Heart left ventricle (tissue), 16 donors: ENCODE measurements around the gene RPS23. TPM values are rescaled to one million over a fixed set of nuclear protein-coding genes. Genes with fewer than 3 reads are reported as not detected.

Experiments used
- ATAC-seq, 4 donors: fragments of 200-7000 bp; cut with Tn5 transposase; one replicate each; pipeline ENCODE4 v1.9.1; 2020 to 2022; ENCODE audit warnings: moderate library complexity in 4 of 4, mild to moderate bottlenecking in 3 of 4, moderate number of reproducible peaks in 1 of 4
- DNase-seq, 5 donors: peaks; one replicate each; pipeline ENCODE4 v3.0.0-alpha.2; 2020
- H3K27ac ChIP-seq, 12 donors: fragments of 200-600 bp; sonication (generic) in 4 of 12; one replicate each; pipeline versions ENCODE4 v1.5.0 to v1.8.0; 2016 to 2022; ENCODE audit warnings: mild to moderate bottlenecking in 2 of 12
- H3K27me3 ChIP-seq, 9 donors: fragments of 200-600 bp; sonication (generic) in 2 of 9; one replicate each; pipeline versions ENCODE4 v1.5.1 to v1.8.0; 2016 to 2022; ENCODE audit warnings: mild to moderate bottlenecking in 3 of 9
- H3K36me3 ChIP-seq, 9 donors: fragments of 200-600 bp; sonication (generic) in 2 of 9; one replicate each; pipeline versions ENCODE4 v1.5.0 to v1.8.0; 2018 to 2022; ENCODE audit warnings: mild to moderate bottlenecking in 2 of 9
- H3K4me1 ChIP-seq, 12 donors: fragments of 200-600 bp; sonication (generic) in 4 of 12; one replicate each; pipeline versions ENCODE4 v1.5.0 to v1.8.0; 2016 to 2022; ENCODE audit warnings: mild to moderate bottlenecking in 3 of 12
- H3K4me3 ChIP-seq, 12 donors: fragments of 200-600 bp; sonication (generic) in 4 of 12; one replicate each; pipeline versions ENCODE4 v1.5.0 to v1.8.0; 2017 to 2022; ENCODE audit warnings: mild to moderate bottlenecking in 9 of 12, moderate library complexity in 4 of 12
- H3K9me3 ChIP-seq, 12 donors: fragments of 200-600 bp; sonication (generic) in 4 of 12; one replicate each; pipeline versions ENCODE4 v1.5.0 to v1.8.0; 2016 to 2022; ENCODE audit warnings: mild to moderate bottlenecking in 1 of 12
- POLR2A ChIP-seq, 2 donors: fragments of 450-650 bp; IDR thresholded peaks; one replicate each; pipeline ENCODE4 v1.6.1; 2017; ENCODE audit warnings: antibody characterized with exemption in 2 of 2, mild to moderate bottlenecking in 2 of 2, moderate library complexity in 2 of 2
- whole genome bisulfite sequencing, 4 donors: extraction: QIAGEN DNeasy Blood & Tissue Kit in 2 of 4; methylation state at CpG; one replicate each; pipeline versions ENCODE4 v1.1.5 to v1.1.7; 2013 to 2018; 5-methylcytosine and 5-hydroxymethylcytosine counted together
- intact Hi-C, 10 donors: fragments of 100-400 bp; cut with DNase I; formaldehyde crosslinking; loops; one replicate each; pipeline versions ENCODE4 v1.11.1 to v1.14.2; 2022
- polyA plus RNA-seq, 2 donors: library from polyadenylated mRNA; stranded (reverse); fragments of 200-250 nt; gene quantifications; one replicate each; pipeline ENCODE4 v1.2.3, GENCODE V29; 2013
- total RNA-seq, 9 donors: library from RNA; depleted of rRNA in 2 of 9; stranded (reverse); fragments of >200 nt in 2 of 9; fragmentation: NEBNext Ultra II Directional in 3 of 9; extraction: Animal tissue kit (Norgen Biotek cat#: 25700) in 3 of 9; gene quantifications; one replicate each; pipeline versions ENCODE4 v1.1.0 to v1.2.4, GENCODE V29; 2016 to 2023
- TF ChIP-seq, protein P1 (sequence below), 12 donors: fragments of 200-600 bp; sonication (generic) in 4 of 12; IDR thresholded peaks; one replicate each; pipeline versions ENCODE4 v1.5.0 to v1.8.0; 2018 to 2022; ENCODE audit warnings: antibody characterized with exemption in 12 of 12, mild to moderate bottlenecking in 5 of 12
- donor health status: ischemic (EF 13 %, LVEDD 7.1; RV severe dilation, severe dysfunction).
- donor health status: healthy with polysubstance abuse.
- donor health status: DM: no; HTN: yes; CAD: no.
- donor health status: DM: no; HTN: no; CAD: no.
- donor health status: ischemic (EF 25% LVEDD 6.9; RV normal size, moderate dysfunction).
- donor health status: ischemic (EF 25% LVEDD 5.7; RV mildly dilated, moderate dysfunction).
- donor health status: healthy.
- donor health status: DM: yes; HTN: yes; CAD: no.
- donor health status: ischemic (EF 35%, LVEDD 5.7; RV mildly dilated, moderate dysfunction).
- donor health status: nonischemic (EF 11% LVEDD 7.7; RV severe dilation, severe dysfunction).
- donor health status: DM: yes; HTN: yes; CAD: no.
- donor health status: PGD.
- donor health status: ischemic (EF 29% LVEDD 5.4; RV normal size, mild dysfunction).
- donor health status: nonischemic (EF 23%, LVEDD 6.1; RV moderate dilation, normal function).

The RPS23 gene
- total and polyA plus RNA-seq, 11 donors: 969 to 2,612 (median 1,298) TPM

DNA sequence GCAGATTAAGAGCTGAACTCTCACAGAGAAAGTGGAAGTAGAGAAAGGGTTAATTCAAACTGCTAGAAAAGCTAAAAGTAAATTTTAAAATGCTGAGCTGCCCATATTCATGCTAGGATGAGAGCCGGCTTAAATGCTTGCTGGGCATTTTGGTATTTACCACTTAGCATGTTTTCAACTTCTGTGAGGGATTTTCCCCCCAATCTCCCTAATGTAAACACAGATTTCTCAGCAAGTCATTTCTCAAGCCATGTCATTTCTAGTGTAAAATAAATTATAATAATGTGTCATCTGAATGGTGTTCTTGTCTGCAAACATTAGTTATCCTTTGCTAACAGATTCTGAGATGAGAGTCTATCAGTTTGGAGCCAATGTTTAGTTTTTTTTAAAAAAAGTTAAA is 22.3 kb downstream of the RPS23 start:
- no peak for ATAC-seq
- H3K4me3 ChIP-seq: no peak overlapping the region
- no peak overlapping the region for H3K27ac ChIP-seq
- peaks cover 0 to 6% (median 1%) of the 10 kb centered on the region in 12 donors for H3K4me1 ChIP-seq
- H3K9me3 ChIP-seq: no peaks in the 10 kb centered on the region
- intact Hi-C loops: no loop called here
- peaks cover 0 to 8% (median 0%) of the 10 kb centered on the region in 9 donors for H3K36me3 ChIP-seq
- no peak for DNase-seq
- no peak for TF ChIP-seq POLR2A (IDR thresholded peaks at IDR 0.05)
- TF ChIP-seq, protein P1, sequence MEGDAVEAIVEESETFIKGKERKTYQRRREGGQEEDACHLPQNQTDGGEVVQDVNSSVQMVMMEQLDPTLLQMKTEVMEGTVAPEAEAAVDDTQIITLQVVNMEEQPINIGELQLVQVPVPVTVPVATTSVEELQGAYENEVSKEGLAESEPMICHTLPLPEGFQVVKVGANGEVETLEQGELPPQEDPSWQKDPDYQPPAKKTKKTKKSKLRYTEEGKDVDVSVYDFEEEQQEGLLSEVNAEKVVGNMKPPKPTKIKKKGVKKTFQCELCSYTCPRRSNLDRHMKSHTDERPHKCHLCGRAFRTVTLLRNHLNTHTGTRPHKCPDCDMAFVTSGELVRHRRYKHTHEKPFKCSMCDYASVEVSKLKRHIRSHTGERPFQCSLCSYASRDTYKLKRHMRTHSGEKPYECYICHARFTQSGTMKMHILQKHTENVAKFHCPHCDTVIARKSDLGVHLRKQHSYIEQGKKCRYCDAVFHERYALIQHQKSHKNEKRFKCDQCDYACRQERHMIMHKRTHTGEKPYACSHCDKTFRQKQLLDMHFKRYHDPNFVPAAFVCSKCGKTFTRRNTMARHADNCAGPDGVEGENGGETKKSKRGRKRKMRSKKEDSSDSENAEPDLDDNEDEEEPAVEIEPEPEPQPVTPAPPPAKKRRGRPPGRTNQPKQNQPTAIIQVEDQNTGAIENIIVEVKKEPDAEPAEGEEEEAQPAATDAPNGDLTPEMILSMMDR (IDR thresholded peaks at IDR 0.05): no peak
- no peaks in the 10 kb centered on the region for H3K27me3 ChIP-seq
- WGBS, 4 donors: 71 to 80% (median 78%) methylated on average over 1 of the region's 1 CpG

DNA sequence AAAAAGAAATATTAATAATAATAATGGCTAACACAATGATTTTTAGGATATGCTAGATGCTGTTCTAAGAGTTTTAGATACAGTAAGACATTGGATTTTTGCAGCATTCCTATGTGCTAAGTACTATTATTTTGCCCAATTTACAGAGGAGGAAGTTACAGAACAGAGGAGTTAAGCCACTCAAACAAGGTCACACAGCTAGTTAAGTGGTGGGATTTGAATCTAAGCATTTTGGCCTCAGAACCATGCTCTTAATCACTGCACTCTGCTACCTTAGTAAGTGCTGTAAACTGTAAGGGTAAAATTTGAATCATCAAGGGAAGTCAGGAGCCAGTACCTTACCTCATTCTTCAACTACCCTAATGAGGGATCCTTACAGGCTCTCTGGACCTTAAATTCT is 25.4 kb downstream of the RPS23 start:
- DNase-seq (no peak), ATAC-seq (no peak)
- Histone ChIP-seq H3K27ac (no peak overlapping the region), H3K36me3 (peaks cover 0 to 8% (median 0%) of the 10 kb centered on the region in 9 donors), H3K4me3 (no peak overlapping the region), H3K4me1 (no peaks in the 10 kb centered on the region), H3K27me3 (no peaks in the 10 kb centered on the region), H3K9me3 (peaks cover 0 to 8% (median 3%) of the 10 kb centered on the region in 12 donors)
- intact Hi-C loops: no loop called here
- TF ChIP-seq, protein P1 (IDR thresholded peaks at IDR 0.05): no peak
- no peak for TF ChIP-seq POLR2A (IDR thresholded peaks at IDR 0.05)

DNA sequence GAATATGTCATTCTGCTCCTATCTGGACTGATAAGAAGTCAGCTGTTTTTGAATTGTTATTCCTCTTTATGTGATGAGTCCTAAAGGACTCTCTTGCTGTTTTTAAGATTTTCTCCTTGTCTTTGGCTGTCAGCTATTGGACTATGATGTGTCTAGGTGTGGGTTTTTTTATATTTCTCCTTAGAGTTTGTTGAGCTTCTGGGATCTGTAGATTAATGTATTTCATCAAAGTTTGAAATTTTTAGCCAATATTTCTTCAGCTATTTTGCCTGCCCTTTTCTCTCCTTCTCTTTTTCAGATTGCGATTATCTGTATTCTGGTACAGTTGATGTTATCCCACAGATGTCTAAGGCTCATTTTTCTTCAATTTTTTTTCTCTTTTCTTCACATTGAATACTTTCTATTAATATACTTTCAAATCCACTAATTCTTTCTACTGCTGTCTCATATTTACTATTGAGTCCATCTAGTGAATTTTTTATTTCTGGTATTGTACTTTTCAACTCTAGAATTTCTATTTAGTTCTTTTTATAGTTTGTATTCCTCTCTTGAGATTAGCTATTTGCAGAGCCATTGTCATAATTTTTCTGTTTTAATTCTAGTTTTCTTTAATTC is 31.1 kb downstream of the RPS23 start:
- Histone ChIP-seq H3K27ac (no peak overlapping the region), H3K36me3 (no peaks in the 10 kb centered on the region), H3K9me3 (peaks cover 0 to 35% (median 15%) of the 10 kb centered on the region in 12 donors), H3K4me3 (no peak overlapping the region), H3K27me3 (no peaks in the 10 kb centered on the region), H3K4me1 (no peaks in the 10 kb centered on the region)
- DNase-seq (no peak), ATAC-seq (no peak)
- WGBS, 4 donors: 95 to 100% (median 96%) methylated on average over 1 of the region's 1 CpG
- intact Hi-C loops: no loop called here
- TF ChIP-seq, protein P1 (IDR thresholded peaks at IDR 0.05): no peak
- TF ChIP-seq POLR2A (IDR thresholded peaks at IDR 0.05): no peak

DNA sequence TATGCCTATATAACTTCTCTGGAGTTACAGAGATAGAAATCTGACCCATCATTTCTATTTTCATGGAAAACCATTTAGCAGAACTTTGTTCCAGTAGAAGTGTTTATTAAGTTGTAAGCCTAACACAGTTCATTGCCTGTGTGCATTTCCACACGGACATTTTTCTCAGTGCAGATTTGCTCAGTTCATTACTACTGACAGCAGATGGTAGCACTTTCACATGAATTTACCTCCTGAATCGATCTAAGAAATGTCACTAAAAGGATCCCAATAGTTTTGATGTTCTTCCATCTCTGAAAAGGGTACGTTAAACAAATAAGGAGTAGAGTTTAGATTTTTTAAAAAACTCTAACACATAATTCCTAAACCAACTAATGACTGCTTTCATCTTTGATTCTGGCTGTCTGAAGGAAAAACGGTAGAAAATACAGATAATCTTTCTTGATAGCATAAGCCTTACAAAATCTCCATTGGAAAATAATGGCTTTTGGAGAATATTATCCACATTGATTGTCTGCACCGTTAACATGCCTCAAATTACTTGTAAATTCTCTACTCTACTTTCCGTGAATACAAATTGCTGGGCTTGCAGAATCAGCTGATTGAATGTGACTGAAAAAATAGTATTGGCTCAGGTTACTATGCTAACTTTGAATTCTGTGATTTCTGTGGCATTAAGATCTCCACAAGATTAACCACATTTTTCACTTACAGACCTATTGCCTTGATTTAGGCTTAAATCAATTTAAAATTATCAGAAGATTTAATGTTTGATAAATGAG is 33.1 kb downstream of the RPS23 start:
- intact Hi-C loops: no loop called here
- WGBS, 4 donors: 65 to 82% (median 78%) methylated on average over 6 of the region's 6 CpGs
- DNase-seq (no peak), ATAC-seq (no peak)
- Histone ChIP-seq H3K9me3 (peaks cover 0 to 35% (median 15%) of the 10 kb centered on the region in 12 donors), H3K27ac (no peak overlapping the region), H3K4me1 (no peaks in the 10 kb centered on the region), H3K4me3 (no peak overlapping the region), H3K27me3 (no peaks in the 10 kb centered on the region), H3K36me3 (no peaks in the 10 kb centered on the region)
- TF ChIP-seq, protein P1 (IDR thresholded peaks at IDR 0.05): peak in 1 of 12 donors; percentile 9
- no peak for TF ChIP-seq POLR2A (IDR thresholded peaks at IDR 0.05)
